ENCODE data around the gene HK2. TPM values are rescaled to one million over a fixed set of nuclear protein-coding genes. Genes with fewer than 3 reads are reported as not detected.
"Not testable (repeated sequence)": the region's sequence is repeated elsewhere in the genome, so short reads cannot be mapped to it uniquely, and the experiment has no call there.

HK2 gene
- polyA plus RNA-seq (ENCODE audit: insufficient read length in 3 of 3) = 10 to 100 TPM; 13.0 to 23.8 (median 13.2) TPM
- long read RNA-seq, donor 1 = 0 reads
- long read RNA-seq, donor 2 = 0 reads
- long read RNA-seq, donor 3, partial matches to known transcripts = 24 of 24 reads
- long read RNA-seq, donor 3, other reads (novel, unspliced or antisense) = 0 of 24 reads
- long read RNA-seq, donor 4 = 0 reads
- long read RNA-seq, donor 5 = 0 reads
- long read RNA-seq, donor 6 = 0 reads
- long read RNA-seq, donor 7, full-length matches to known transcripts = 1 of 1 reads
- long read RNA-seq, donor 7, partial matches to known transcripts = 0 of 1 reads
- long read RNA-seq, donor 7, other reads (novel, unspliced or antisense) = 0 of 1 reads
- long read RNA-seq, donor 8 = 0 reads
- long read RNA-seq, donor 9, full-length matches to known transcripts = 1 of 1 reads
- long read RNA-seq, donor 9, partial matches to known transcripts = 0 of 1 reads
- long read RNA-seq, donor 9, other reads (novel, unspliced or antisense) = 0 of 1 reads
- long read RNA-seq, donor 10 = 0 reads
- long read RNA-seq, donor 11 = 0 reads
- long read RNA-seq, donor 12 = 0 reads
- long read RNA-seq, donor 13, full-length matches to known transcripts = 2 of 2 reads
- long read RNA-seq, donor 13, partial matches to known transcripts = 0 of 2 reads
- long read RNA-seq, donor 13, other reads (novel, unspliced or antisense) = 0 of 2 reads
- long read RNA-seq, donor 14 = 0 reads
- long read RNA-seq, donor 15 = 0 reads
- long read RNA-seq, donor 16, full-length matches to known transcripts = 1 of 1 reads
- long read RNA-seq, donor 16, partial matches to known transcripts = 0 of 1 reads
- long read RNA-seq, donor 16, other reads (novel, unspliced or antisense) = 0 of 1 reads

DNA sequence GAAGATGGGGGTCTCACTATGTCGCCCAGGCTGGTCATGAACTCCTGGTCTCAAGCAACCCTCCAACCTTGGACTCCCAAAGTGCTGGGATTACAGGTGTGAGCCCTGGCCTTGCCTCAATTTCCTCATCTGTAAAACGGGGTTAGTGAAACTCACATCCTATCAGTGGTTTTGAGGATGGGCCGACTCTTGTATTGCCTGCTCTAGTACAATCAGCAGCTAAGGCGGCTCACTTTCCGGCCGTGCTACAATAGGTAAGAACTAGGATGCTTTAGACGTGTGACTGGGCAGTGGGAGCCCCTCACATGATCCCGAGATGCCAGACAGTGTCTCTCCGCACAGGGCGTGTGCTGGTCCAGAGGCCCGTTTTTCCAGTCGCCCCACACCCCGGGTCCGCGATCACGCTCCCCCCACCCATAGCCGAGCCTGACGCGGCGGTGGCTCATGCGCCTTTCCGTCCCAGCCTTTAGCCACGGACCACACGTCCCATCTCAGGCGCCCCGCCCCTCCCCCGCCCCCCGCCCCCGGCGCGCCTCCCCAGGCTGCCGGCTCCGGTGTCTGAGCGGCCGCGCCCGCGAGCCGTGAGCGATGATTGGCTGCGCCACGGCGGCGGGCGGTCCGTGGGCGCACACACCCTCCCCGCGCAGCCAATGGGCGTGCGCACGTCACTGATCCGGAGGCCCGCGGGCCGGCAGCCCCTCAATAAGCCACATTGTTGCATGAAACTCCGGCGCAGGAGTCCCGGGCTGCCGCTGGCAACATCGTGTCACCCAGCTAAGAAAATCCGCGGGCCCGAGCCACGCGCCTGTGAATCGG is at the start of gene HK2:
TSS of gene HK2 (plus strand) at position 710 of the 816 bp plus-strand sequence. CDS start 454 bp downstream, outside the sequence.
- DNase-seq (ENCODE audit: extremely low read depth in 1 of 11, low read depth in 9 of 11, low spot score in 4 of 11) = peak in 9 of 11 donors; percentile 65 to 84 (median 81)

DNA sequence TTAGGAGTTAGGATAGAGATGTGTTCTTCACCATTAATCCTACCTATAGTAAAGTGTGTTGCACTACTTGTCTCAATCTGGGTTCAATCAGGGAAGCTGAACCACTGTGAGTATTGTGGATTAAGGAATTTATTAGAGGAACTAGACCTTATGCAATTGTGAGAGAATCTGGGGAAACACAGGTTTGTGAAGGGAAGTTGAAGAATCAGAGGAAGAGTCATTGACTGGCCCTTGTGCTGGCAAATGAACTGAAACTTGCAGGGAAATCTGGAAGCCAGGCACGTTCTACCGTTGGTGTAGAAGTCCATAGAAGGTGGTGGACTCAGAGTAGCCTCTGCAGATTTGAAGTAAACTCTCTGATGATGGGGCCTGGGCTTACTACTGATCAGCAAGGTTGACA is 44.7 kb upstream of the HK2 start:
- no peak for DNase-seq (ENCODE audit: extremely low read depth in 1 of 11, low read depth in 9 of 11, low spot score in 4 of 11)

- DNase-seq (ENCODE audit: extremely low read depth in 1 of 11, low read depth in 9 of 11, low spot score in 4 of 11) = no peak
Measured at GRCh38 chr2:74792282-74792681, 41.6 kb upstream of the HK2 start.

- DNase-seq (ENCODE audit: extremely low read depth in 1 of 11, low read depth in 9 of 11, low spot score in 4 of 11) = not testable (repeated sequence)
Measured at GRCh38 chr2:74794878-74795277, 39.0 kb upstream of the HK2 start.

GRCh38 chr2:74806355-74806839 is 27.5 kb upstream of the HK2 start:
- no peak for DNase-seq (ENCODE audit: extremely low read depth in 1 of 11, low read depth in 9 of 11, low spot score in 4 of 11)

- no peak for DNase-seq (ENCODE audit: extremely low read depth in 1 of 11, low read depth in 9 of 11, low spot score in 4 of 11)
Measured at GRCh38 chr2:74806920-74807319, 27.0 kb upstream of the HK2 start.

- no peak for DNase-seq (ENCODE audit: extremely low read depth in 1 of 11, low read depth in 9 of 11, low spot score in 4 of 11)
Measured at GRCh38 chr2:74812787-74813590, 20.9 kb upstream of the HK2 start.

DNA sequence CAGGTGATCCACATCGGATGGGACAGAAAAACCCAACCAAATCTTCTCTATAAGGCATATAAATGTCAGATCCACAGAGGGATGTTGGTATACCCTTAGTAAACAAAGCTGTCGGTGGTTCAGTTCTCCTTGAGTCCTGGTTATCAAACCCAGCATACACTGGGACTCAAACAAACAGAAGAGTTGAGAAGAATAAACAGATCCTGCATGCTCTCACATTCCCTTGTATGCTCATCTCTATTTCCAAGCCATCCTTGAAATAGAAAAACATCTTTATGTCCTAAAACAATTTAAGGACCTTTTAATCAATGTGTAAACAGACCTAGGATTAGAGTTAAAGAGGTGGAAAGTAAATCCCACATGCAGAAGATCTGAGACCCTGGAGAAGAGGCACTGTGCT is 19.8 kb upstream of the HK2 start:
- no peak for DNase-seq (ENCODE audit: extremely low read depth in 1 of 11, low read depth in 9 of 11, low spot score in 4 of 11)

GRCh38 chr2:74815941-74816340 is 18.0 kb upstream of the HK2 start:
- no peak for DNase-seq (ENCODE audit: extremely low read depth in 1 of 11, low read depth in 9 of 11, low spot score in 4 of 11)

DNA sequence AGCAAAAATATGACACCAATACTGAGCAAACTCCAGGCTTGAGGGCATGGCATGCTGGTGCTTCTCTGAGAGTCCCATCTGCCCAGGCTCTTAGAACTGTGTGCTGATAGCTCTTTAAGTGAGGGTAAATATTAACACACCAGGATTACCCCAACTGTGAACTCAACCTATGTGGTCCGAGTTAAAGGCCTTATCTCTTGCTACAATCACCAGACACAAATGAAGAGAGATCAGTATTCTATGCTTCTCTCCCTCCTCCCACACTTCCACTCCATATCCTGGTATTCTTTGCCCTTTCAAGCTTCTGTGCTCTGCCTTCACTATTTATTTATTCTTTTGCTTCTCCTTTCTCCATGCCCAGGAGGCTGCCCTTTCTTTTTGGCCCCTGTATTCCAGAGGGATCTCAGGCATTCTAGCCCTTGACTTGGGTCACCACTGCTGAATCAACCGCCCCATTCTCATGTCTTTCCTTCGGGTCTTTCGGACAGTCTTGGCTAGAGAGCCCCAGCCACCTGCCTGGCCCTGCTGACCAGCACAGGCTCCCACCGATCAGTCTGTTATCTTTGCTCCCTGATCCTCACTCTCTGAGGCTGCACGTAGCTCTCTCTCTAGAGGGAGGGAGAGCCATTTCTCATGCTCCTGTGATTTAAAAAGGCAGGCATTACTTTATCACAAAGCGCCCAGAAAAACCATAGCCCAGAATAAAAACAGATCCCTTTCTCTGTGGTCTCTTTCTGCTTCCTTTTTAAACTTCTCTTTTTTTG is 17.2 kb upstream of the HK2 start:
- no peak for DNase-seq (ENCODE audit: extremely low read depth in 1 of 11, low read depth in 9 of 11, low spot score in 4 of 11)

DNA sequence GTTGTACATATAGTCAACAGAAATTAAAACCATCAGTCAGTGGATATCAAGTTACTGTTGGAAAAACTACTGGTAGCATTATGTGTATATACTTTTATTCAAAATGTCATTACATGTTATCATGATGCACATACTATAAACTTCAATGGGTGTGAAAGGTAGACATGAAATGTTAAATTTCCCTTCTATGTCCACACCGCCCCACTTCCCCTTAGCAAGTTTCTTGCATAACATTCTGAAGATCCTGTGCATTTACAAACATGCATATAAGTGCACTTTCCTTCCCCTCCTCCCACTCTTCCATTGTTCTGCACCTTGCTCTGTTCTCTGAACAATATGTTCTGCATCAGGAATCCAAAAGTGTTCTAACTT is 16.6 kb upstream of the HK2 start:
- DNase-seq (ENCODE audit: extremely low read depth in 1 of 11, low read depth in 9 of 11, low spot score in 4 of 11) = no peak

DNA sequence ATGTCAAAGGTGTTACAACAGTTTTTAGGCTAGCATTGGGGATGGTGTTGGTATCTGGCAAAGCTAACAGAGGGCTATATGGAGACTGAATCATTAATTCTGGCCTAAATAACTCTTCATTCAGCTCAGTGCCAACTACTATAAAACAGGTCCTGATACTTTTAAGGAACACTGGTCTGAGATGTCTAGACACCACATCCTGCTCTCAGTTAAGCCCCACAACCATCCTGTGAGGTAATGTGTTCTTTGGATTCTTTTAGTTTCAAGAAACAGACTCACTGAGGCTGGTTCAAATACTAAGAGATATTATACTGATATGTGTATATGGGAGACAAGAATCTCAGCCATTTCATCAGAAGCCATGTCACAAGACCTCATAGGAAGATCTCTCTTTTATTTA is 14.2 kb upstream of the HK2 start:
- no peak for DNase-seq (ENCODE audit: extremely low read depth in 1 of 11, low read depth in 9 of 11, low spot score in 4 of 11)

GRCh38 chr2:74821177-74822126 is 12.5 kb upstream of the HK2 start:
- no peak for DNase-seq (ENCODE audit: extremely low read depth in 1 of 11, low read depth in 9 of 11, low spot score in 4 of 11)

- no peak for DNase-seq (ENCODE audit: extremely low read depth in 1 of 11, low read depth in 9 of 11, low spot score in 4 of 11)
Measured at GRCh38 chr2:74822771-74823566, 11.0 kb upstream of the HK2 start.

- no peak for DNase-seq (ENCODE audit: extremely low read depth in 1 of 11, low read depth in 9 of 11, low spot score in 4 of 11)
Measured at GRCh38 chr2:74824679-74825078, 9.2 kb upstream of the HK2 start.

DNA sequence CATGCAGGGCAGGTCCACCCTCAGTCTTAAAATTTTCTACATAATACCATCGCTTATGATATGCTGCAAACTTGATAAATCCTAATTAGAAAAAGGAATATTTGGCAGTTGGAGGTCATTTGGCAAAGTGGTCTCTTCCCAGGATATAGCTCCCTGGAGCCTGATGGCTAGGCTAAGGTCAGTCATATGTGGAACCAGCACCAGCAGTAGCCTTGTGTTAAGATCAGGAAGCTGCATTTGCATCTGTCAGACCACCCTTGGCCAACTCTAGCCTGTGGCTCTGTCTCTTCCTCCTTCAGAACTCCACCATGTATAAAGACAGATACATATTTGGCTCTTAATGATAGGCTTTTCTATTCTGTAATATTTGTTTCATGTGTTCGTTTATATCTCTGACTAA is 5.4 kb upstream of the HK2 start:
- no peak for DNase-seq (ENCODE audit: extremely low read depth in 1 of 11, low read depth in 9 of 11, low spot score in 4 of 11)
